Vagina (tissue), 2 donors: ENCODE data around the gene OSGIN1. TPM values are rescaled to one million over a fixed set of nuclear protein-coding genes. Genes with fewer than 3 reads are reported as not detected.

Experiments
- DNase-seq, 2 donors: peaks; one replicate each; pipeline ENCODE4 v3.0.0-alpha.2; 2017; ENCODE audit errors: extremely low spot score in 2 of 2
- H3K27ac ChIP-seq: fragments of 200-600 bp; sonication (generic); one replicate; pipeline ENCODE4 v1.5.1; 2019
- H3K27me3 ChIP-seq: fragments of 200-600 bp; sonication (generic); one replicate; pipeline ENCODE4 v1.5.1; 2019
- H3K36me3 ChIP-seq, 2 donors: fragments of 200-600 bp; sonication (generic); one replicate each; pipeline ENCODE4 v1.5.1; 2017 to 2019
- H3K4me1 ChIP-seq: fragments of 200-600 bp; sonication (generic); one replicate; pipeline ENCODE4 v1.5.1; 2019
- H3K4me3 ChIP-seq, 2 donors: fragments of 200-600 bp; sonication (generic); 1 replicate in 1 of 2; 2 replicates in 1 of 2; pipeline ENCODE4 v1.5.1; 2016 to 2019
- H3K9me3 ChIP-seq: fragments of 200-600 bp; sonication (generic); one replicate; pipeline ENCODE4 v1.5.1; 2019
- POLR2A ChIP-seq, 2 donors: fragments of 450-650 bp; IDR thresholded peaks; one replicate each; pipeline ENCODE4 v1.6.1; 2017; ENCODE audit warnings: antibody characterized with exemption in 2 of 2, mild to moderate bottlenecking in 2 of 2, moderate library complexity in 2 of 2
- POLR2AphosphoS5 ChIP-seq, 2 donors: sonication (generic); formaldehyde crosslinking; IDR thresholded peaks; one replicate each; pipeline ENCODE4 v1.9.0; 2017; ENCODE audit warnings: antibody characterized with exemption in 2 of 2, mild to moderate bottlenecking in 2 of 2, low read depth in 1 of 2; ENCODE audit not compliant: insufficient read depth in 1 of 2
- intact Hi-C: fragments of 100-400 bp; cut with DNase I; formaldehyde crosslinking; loops from one replicate; pipeline ENCODE4 v1.15.1; 2023
- total RNA-seq: library from RNA; depleted of rRNA; stranded (reverse); fragments of >200 nt; gene quantifications from one replicate; pipeline ENCODE4 v1.2.3, GENCODE V29; 2016
- TF ChIP-seq, protein P1 (sequence below), 3 experiments: fragments of 450-650 bp in 2 of 3; fragments of 200-600 bp in 1 of 3; sonication (generic) in 1 of 3; IDR thresholded peaks; one replicate each; pipeline ENCODE4 v1.5.1; 2017 to 2019; ENCODE audit warnings: antibody characterized with exemption in 3 of 3, mild to moderate bottlenecking in 2 of 3, moderate library complexity in 2 of 3

OSGIN1 gene
- total RNA-seq, 1 donor from 2014 or later = 6.4 TPM

DNA sequence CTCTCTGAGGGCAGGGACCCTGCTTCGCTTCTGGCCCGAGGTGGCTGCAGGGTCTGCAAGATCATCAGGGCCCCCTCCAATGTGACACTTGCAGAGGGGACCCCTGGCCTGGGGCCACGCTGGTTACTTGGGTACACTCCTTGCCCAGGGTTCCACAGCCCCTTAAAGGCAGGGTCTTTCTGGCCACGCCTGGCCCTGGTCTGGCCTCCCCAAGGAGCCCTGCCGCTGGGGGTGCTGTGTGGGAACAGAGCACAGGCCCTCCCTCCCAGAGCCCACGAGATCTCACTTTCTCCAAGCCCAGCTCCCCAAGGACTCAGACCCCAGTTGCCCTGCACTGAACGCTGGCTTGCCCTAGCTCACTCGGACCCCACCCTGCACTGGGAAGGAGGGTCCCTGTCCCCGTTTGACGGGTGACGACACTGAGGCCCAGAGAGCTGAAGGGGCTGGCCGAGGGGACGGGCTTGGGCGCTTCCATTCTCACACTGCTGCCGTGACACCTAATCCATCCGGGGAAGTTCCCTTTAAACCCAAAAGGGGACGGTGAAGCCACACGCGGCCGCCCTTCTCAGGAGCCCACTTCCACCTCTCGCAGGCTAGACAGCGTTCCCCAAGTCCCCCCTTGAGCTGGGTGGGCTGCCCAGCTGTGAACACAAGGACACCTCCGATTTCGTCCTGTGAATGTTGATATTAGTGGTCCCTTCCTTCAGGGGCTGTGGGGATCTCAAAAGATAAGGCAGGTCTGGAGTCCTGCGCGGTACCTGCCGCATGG, 26.9 kb upstream of the OSGIN1 start:
- intact Hi-C loops = no loop called here
- DNase-seq = no peak
- H3K4me1 ChIP-seq = peaks cover 11% of the 10 kb centered on the region
- no peaks in the 10 kb centered on the region for H3K9me3 ChIP-seq
- no peaks in the 10 kb centered on the region for H3K27me3 ChIP-seq
- H3K27ac ChIP-seq = no peak overlapping the region
- H3K4me3 ChIP-seq = no peak overlapping the region
- H3K36me3 ChIP-seq = no peaks in the 10 kb centered on the region
- TF ChIP-seq POLR2AphosphoS5 (IDR thresholded peaks at IDR 0.05; ENCODE audit: insufficient read depth in 1 of 2, low read depth in 1 of 2) = no peak
- TF ChIP-seq, protein P1, sequence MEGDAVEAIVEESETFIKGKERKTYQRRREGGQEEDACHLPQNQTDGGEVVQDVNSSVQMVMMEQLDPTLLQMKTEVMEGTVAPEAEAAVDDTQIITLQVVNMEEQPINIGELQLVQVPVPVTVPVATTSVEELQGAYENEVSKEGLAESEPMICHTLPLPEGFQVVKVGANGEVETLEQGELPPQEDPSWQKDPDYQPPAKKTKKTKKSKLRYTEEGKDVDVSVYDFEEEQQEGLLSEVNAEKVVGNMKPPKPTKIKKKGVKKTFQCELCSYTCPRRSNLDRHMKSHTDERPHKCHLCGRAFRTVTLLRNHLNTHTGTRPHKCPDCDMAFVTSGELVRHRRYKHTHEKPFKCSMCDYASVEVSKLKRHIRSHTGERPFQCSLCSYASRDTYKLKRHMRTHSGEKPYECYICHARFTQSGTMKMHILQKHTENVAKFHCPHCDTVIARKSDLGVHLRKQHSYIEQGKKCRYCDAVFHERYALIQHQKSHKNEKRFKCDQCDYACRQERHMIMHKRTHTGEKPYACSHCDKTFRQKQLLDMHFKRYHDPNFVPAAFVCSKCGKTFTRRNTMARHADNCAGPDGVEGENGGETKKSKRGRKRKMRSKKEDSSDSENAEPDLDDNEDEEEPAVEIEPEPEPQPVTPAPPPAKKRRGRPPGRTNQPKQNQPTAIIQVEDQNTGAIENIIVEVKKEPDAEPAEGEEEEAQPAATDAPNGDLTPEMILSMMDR (IDR thresholded peaks at IDR 0.05) = no peak

DNA sequence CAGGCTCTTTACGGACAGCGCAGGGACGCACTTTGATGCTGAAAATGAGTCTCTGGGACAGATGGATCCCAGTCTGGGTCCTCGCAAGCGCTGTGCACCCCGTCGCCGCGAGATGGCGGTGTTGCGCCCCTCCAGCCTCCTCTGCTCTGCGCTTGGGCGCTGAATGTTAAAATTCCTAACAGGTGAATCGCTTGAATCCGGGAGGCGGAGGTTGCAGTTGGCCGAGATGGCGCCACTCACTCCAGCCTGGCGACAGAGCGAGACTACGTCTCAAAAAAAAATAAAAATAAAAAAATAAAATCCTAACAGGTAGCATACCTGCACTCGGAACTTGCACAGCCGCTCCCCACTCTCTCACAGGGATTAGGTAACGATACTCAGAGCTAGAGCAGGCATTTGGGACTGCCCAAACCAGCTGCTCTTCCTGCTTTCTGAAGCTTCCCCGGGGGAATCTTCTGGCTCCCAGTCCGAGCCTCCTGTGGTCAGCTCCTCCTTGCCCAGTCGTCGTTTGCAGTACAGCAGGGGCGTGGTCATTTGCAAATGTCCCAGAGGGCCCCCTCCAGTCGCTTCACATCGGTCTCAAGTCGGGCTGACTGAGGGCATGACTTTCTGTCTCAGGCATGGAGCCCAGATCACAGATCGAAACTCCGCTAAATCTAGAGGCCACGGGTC, 26.2 kb upstream of the OSGIN1 start:
- Histone ChIP-seq H3K27me3 (no peaks in the 10 kb centered on the region), H3K9me3 (no peaks in the 10 kb centered on the region), H3K36me3 (no peaks in the 10 kb centered on the region), H3K4me1 (peaks cover 11% of the 10 kb centered on the region), H3K27ac (no peak overlapping the region), H3K4me3 (no peak overlapping the region)
- TF ChIP-seq, protein P1 (IDR thresholded peaks at IDR 0.05) = peak; percentile 43 to 91 (median 74)
- TF ChIP-seq POLR2AphosphoS5 (IDR thresholded peaks at IDR 0.05; ENCODE audit: insufficient read depth in 1 of 2, low read depth in 1 of 2) = peak in 1 of 2 donors; percentile 63
- TF ChIP-seq POLR2A (IDR thresholded peaks at IDR 0.05) = no peak
- DNase-seq = no peak
- intact Hi-C loops = no loop called here

DNA sequence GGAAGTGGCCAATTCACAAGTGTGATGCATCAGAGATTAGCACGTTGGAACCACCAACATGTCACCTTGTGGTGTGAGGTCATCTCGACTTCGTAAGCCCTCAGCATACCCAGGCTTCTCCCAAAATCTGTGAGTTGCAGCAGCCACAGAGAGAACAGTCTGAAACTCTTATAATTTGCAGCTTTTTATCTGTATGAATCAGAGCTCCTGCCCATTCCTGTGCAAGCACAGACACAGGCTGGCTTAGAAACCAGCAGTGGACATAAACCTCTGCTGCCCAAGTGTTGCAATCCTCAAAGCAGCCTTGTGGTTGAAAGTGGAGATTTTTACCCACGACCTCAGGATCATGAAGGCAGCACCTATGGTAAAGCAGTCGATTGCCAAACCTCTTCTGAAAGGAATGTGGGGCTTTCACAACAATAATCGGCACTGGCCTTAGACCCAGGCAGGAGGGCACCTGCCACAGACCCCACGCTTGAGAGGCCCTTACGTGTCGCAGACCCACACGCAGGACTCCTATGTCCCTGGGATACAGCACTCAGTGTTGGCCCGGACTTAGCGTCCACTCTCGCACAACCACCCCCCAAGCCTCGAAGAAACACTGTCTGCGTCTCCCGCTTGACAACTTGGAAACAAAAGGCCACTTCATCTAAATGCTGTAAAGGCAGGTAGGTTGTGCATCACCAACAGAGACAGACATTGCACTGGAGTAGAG, 24.5 kb upstream of the OSGIN1 start:
- H3K4me3 ChIP-seq = no peak overlapping the region
- no peaks in the 10 kb centered on the region for H3K9me3 ChIP-seq
- H3K36me3 ChIP-seq = no peaks in the 10 kb centered on the region
- no peak overlapping the region for H3K27ac ChIP-seq
- peaks cover 11% of the 10 kb centered on the region for H3K4me1 ChIP-seq
- TF ChIP-seq POLR2AphosphoS5 (IDR thresholded peaks at IDR 0.05; ENCODE audit: insufficient read depth in 1 of 2, low read depth in 1 of 2) = no peak
- no peak for TF ChIP-seq POLR2A (IDR thresholded peaks at IDR 0.05)
- TF ChIP-seq, protein P1 (IDR thresholded peaks at IDR 0.05) = no peak
- intact Hi-C loops = no loop called here
- no peaks in the 10 kb centered on the region for H3K27me3 ChIP-seq
- DNase-seq = no peak

DNA sequence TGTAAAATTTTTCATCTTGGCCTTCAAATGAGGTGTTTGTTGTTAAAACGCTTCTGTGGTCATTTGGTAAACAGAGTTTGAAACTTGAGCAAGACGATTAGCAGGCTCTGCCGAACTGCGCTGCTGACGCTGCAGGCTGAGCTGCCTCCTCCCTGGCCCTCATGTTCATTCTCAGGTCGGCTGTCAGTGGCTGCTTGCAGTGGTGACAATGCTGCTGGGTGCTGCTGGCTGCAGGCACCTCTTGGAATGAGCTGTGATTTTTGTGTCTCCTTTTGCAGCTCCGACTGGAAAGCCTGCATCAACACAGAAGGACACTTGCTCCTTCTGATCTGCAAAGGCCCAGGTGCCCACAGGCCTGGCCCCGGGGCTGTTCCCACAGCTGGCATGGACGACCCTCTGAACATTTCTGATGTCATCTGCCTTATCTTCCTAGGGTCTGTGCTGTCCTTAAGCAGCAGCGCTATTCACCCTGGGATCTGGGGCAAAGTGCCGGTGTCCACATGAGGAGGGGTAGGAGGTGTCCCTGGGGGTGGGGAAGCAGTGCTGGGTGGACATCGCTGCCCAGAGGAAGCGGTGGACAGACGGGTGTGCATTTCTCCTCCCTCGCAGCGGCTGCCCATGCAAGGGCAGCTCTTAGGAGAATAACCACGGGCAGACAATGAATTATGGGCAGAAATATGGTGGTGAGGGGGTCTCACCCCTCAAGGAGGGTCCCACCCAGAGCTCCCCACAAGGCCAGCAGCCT, 23.1 kb upstream of the OSGIN1 start:
- no peak for DNase-seq
- H3K27me3 ChIP-seq = no peaks in the 10 kb centered on the region
- intact Hi-C loops = no loop called here
- TF ChIP-seq POLR2A (IDR thresholded peaks at IDR 0.05) = no peak
- TF ChIP-seq, protein P1 (IDR thresholded peaks at IDR 0.05) = no peak
- TF ChIP-seq POLR2AphosphoS5 (IDR thresholded peaks at IDR 0.05; ENCODE audit: insufficient read depth in 1 of 2, low read depth in 1 of 2) = no peak
- H3K36me3 ChIP-seq = no peaks in the 10 kb centered on the region
- peaks cover 11% of the 10 kb centered on the region for H3K4me1 ChIP-seq
- H3K4me3 ChIP-seq = no peak overlapping the region
- H3K27ac ChIP-seq = no peak overlapping the region
- H3K9me3 ChIP-seq = no peaks in the 10 kb centered on the region
